GM13977 (cell line): ENCODE data around the gene POLR2J.

ENCODE experiments used
- DNase-seq: peaks from one replicate; pipeline ENCODE4 v3.0.0; 2012; ENCODE audit warnings: low spot score
- in situ Hi-C: fragments of 300-500 bp; cut with MboI; formaldehyde crosslinking; loops from one replicate; pipeline ENCODE4 v1.12.0; 2022; ENCODE audit warnings: low sequenced_read_pairs, low pct_unique_long_range_greater_than_20kb, mixed read lengths, inconsistent platforms; ENCODE audit not compliant: unreplicated experiment
- TF ChIP-seq, protein P1 (sequence below): IDR thresholded peaks from 2 replicates; pipeline ENCODE4 v1.5.1; 2012; ENCODE audit warnings: mild to moderate bottlenecking, control low read depth; ENCODE audit not compliant: insufficient read depth; ENCODE audit errors: extremely low read depth, missing control alignments

POLR2J gene

GRCh38 chr7:102426268-102427018 lies 52.3 kb downstream of the POLR2J start:
- in situ Hi-C loops = no loop called here
- peak; percentile 82 for DNase-seq
- TF ChIP-seq, protein P1, sequence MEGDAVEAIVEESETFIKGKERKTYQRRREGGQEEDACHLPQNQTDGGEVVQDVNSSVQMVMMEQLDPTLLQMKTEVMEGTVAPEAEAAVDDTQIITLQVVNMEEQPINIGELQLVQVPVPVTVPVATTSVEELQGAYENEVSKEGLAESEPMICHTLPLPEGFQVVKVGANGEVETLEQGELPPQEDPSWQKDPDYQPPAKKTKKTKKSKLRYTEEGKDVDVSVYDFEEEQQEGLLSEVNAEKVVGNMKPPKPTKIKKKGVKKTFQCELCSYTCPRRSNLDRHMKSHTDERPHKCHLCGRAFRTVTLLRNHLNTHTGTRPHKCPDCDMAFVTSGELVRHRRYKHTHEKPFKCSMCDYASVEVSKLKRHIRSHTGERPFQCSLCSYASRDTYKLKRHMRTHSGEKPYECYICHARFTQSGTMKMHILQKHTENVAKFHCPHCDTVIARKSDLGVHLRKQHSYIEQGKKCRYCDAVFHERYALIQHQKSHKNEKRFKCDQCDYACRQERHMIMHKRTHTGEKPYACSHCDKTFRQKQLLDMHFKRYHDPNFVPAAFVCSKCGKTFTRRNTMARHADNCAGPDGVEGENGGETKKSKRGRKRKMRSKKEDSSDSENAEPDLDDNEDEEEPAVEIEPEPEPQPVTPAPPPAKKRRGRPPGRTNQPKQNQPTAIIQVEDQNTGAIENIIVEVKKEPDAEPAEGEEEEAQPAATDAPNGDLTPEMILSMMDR = no peak

GRCh38 chr7:102425639-102426267 lies 53.0 kb downstream of the POLR2J start:
- TF ChIP-seq, protein P1 = no peak
- in situ Hi-C loops = no loop called here
- peak; percentile 88 for DNase-seq

- in situ Hi-C loops = no loop called here
- DNase-seq = no peak
- TF ChIP-seq, protein P1 = no peak
Observed at GRCh38 chr7:102424787-102425218, 53.9 kb downstream of the POLR2J start.

- TF ChIP-seq, protein P1 = no peak
- in situ Hi-C loops = no loop called here
- DNase-seq = no peak
Observed at GRCh38 chr7:102424129-102424551, 54.6 kb downstream of the POLR2J start.
